H1 (cell line): ENCODE results near the gene IKZF2. TPM values are rescaled to one million over a fixed set of nuclear protein-coding genes. Genes with fewer than 3 reads are reported as not detected.

Source experiments
- CTCF ChIA-PET: fragments of 300-600 bp; sonication (Branson Sonifier 250); formaldehyde crosslinking; loops from one replicate; lab custom pipeline; 2021; ENCODE audit not compliant: partially characterized antibody; lab: Charles Lee
- POLR2A ChIA-PET: fragments of 300-600 bp; sonication (Branson Sonifier 250); formaldehyde crosslinking; loops from one replicate; lab custom pipeline; 2021; ENCODE audit warnings: inconsistent platforms; ENCODE audit not compliant: partially characterized antibody; lab: Charles Lee
- DNase-seq, 2 experiments: peaks; one replicate each; pipeline versions ENCODE4 v3.0.0 to v3.0.0-alpha.2; 2010 to 2022; ENCODE audit warnings: low spot score in 2 of 2, low read depth in 1 of 2, mixed read lengths in 1 of 2
- FAIRE-seq: peaks from 2 replicates; lab custom pipeline; 2011; peaks lifted over from hg19 to GRCh38; lab: Jason Lieb, UNC
- H2AFZ ChIP-seq: 2 replicates; pipeline ENCODE4 v1.8.1; 2012; ENCODE audit warnings: low read length, inconsistent platforms
- H2AK5ac ChIP-seq: 2 replicates; pipeline ENCODE4 v1.6.1; 2013; ENCODE audit warnings: low read depth, low read length
- H2BK120ac ChIP-seq: replicated peaks from 2 replicates; pipeline ENCODE3; 2013; ENCODE audit warnings: low read depth, low read length, inconsistent platforms
- H2BK12ac ChIP-seq: 2 replicates; pipeline ENCODE4 v1.6.1; 2013; ENCODE audit warnings: low read depth, low read length
- H2BK15ac ChIP-seq: 2 replicates; pipeline ENCODE4 v1.6.1; 2013; ENCODE audit warnings: low read length
- H2BK20ac ChIP-seq: 2 replicates; pipeline ENCODE4 v1.6.1; 2013; ENCODE audit warnings: low read length
- H2BK5ac ChIP-seq: 2 replicates; pipeline ENCODE4 v1.6.1; 2013; ENCODE audit warnings: low read depth, low read length
- H3K14ac ChIP-seq: 2 replicates; pipeline ENCODE4 v1.6.1; 2013; ENCODE audit warnings: inconsistent platforms; ENCODE audit not compliant: insufficient read length
- H3K18ac ChIP-seq: 2 replicates; pipeline ENCODE4 v1.6.1; 2013; ENCODE audit warnings: low read length; ENCODE audit errors: extremely low read depth
- H3K23ac ChIP-seq: 2 replicates; pipeline ENCODE4 v1.6.1; 2013; ENCODE audit warnings: inconsistent platforms; ENCODE audit not compliant: insufficient read length
- H3K23me2 ChIP-seq: 2 replicates; pipeline ENCODE4 v1.6.1; 2013; ENCODE audit warnings: low read depth, low read length
- H3K27ac ChIP-seq: 2 replicates; pipeline ENCODE4 v1.6.1; 2011; ENCODE audit warnings: low read depth, low read length, inconsistent platforms
- H3K27me3 ChIP-seq, 4 experiments: replicated peaks in 1 of 4; 1 replicate in 1 of 4; 2 replicates in 3 of 4; pipeline versions ENCODE4 v1.6.1 to v1.8.1; 2011 to 2013; ENCODE audit warnings: low read length in 3 of 4, mild to moderate bottlenecking in 3 of 4, inconsistent platforms in 2 of 4, mixed read lengths in 2 of 4, moderate library complexity in 1 of 4; ENCODE audit not compliant: control insufficient read depth in 3 of 4, insufficient read depth in 3 of 4; ENCODE audit errors: extremely low read depth in 1 of 4
- H3K36me3 ChIP-seq, 4 experiments: 2 replicates each; pipeline versions ENCODE4 v1.6.1 to v1.8.1; 2011 to 2013; ENCODE audit warnings: mild to moderate bottlenecking in 4 of 4, low read length in 3 of 4, moderate library complexity in 2 of 4, control low read depth in 1 of 4, inconsistent platforms in 1 of 4; ENCODE audit not compliant: insufficient read depth in 4 of 4, control insufficient read depth in 2 of 4
- H3K4ac ChIP-seq: replicated peaks from 2 replicates; pipeline ENCODE3; 2013; ENCODE audit warnings: low read length, low read depth, mixed read lengths, inconsistent platforms; ENCODE audit not compliant: insufficient read length
- H3K4me1 ChIP-seq, 4 experiments: replicated peaks in 1 of 4; 1 replicate in 1 of 4; 2 replicates in 3 of 4; pipeline versions ENCODE4 v1.6.1 to v1.8.1; 2011 to 2013; ENCODE audit warnings: low read length in 3 of 4, inconsistent platforms in 2 of 4, mixed read lengths in 1 of 4; ENCODE audit not compliant: insufficient read depth in 4 of 4, control insufficient read depth in 3 of 4
- H3K4me2 ChIP-seq, 2 experiments: 2 replicates each; pipeline versions ENCODE4 v1.6.1 to v1.8.1; 2011 to 2013; ENCODE audit warnings: low read depth in 2 of 2, low read length in 2 of 2, control low read depth in 1 of 2, inconsistent platforms in 1 of 2, mild to moderate bottlenecking in 1 of 2; ENCODE audit not compliant: insufficient read depth in 1 of 2
- H3K4me3 ChIP-seq, 4 experiments: fragments of 200-600, 300-600 bp in 1 of 4; sonication (generic), shearing (Covaris generic), sonication (Bioruptor Twin) in 1 of 4; 2 replicates each; pipeline versions ENCODE4 v1.5.1 to v1.8.1; 2011 to 2016; ENCODE audit warnings: low read length in 4 of 4, low read depth in 3 of 4, control low read depth in 2 of 4, inconsistent platforms in 2 of 4, mild to moderate bottlenecking in 2 of 4, mixed read lengths in 1 of 4, moderate library complexity in 1 of 4; ENCODE audit not compliant: insufficient read depth in 2 of 4; ENCODE audit errors: extremely low read depth in 1 of 4
- H3K56ac ChIP-seq: replicated peaks from 2 replicates; pipeline ENCODE3; 2013; ENCODE audit warnings: low read depth, mild to moderate bottlenecking, mixed read lengths, low read length, inconsistent platforms; ENCODE audit not compliant: insufficient read length
- H3K79me1 ChIP-seq: 2 replicates; pipeline ENCODE4 v1.6.1; 2013; ENCODE audit warnings: low read depth, low read length, control low read depth
- H3K79me2 ChIP-seq, 2 experiments: 2 replicates each; pipeline versions ENCODE4 v1.6.1 to v1.8.1; 2012 to 2013; ENCODE audit warnings: low read length in 2 of 2, mild to moderate bottlenecking in 2 of 2, inconsistent platforms in 1 of 2; ENCODE audit not compliant: insufficient read depth in 2 of 2, control insufficient read depth in 1 of 2
- H3K9ac ChIP-seq, 4 experiments: replicated peaks in 1 of 4; 1 replicate in 1 of 4; 2 replicates in 3 of 4; pipeline versions ENCODE4 v1.6.1 to v1.8.1; 2011 to 2013; ENCODE audit warnings: low read depth in 3 of 4, low read length in 3 of 4, control low read depth in 2 of 4, mild to moderate bottlenecking in 2 of 4, moderate library complexity in 2 of 4, inconsistent platforms in 1 of 4; ENCODE audit errors: extremely low read depth in 1 of 4
- H3K9me3 ChIP-seq, 2 experiments: 2 replicates each; pipeline versions ENCODE4 v1.6.1 to v1.8.1; 2012 to 2013; ENCODE audit warnings: mild to moderate bottlenecking in 2 of 2, moderate library complexity in 2 of 2, control low read depth in 1 of 2, inconsistent platforms in 1 of 2, low read depth in 1 of 2, low read length in 1 of 2, mixed read lengths in 1 of 2; ENCODE audit not compliant: insufficient read depth in 2 of 2
- H4K20me1 ChIP-seq, 2 experiments: replicated peaks in 1 of 2; 2 replicates each; pipeline versions ENCODE3 to v1.8.1; 2011 to 2013; ENCODE audit warnings: inconsistent platforms in 2 of 2, low read length in 2 of 2, mild to moderate bottlenecking in 1 of 2; ENCODE audit not compliant: insufficient read depth in 2 of 2, control insufficient read depth in 1 of 2
- H4K5ac ChIP-seq: 2 replicates; pipeline ENCODE4 v1.6.1; 2013; ENCODE audit warnings: low read length, low read depth, mixed read lengths, inconsistent platforms; ENCODE audit not compliant: insufficient read length
- H4K8ac ChIP-seq: 2 replicates; pipeline ENCODE4 v1.8.0; 2013; ENCODE audit warnings: mild to moderate bottlenecking, moderate library complexity, low read length, inconsistent platforms; ENCODE audit not compliant: insufficient read depth; ENCODE audit errors: extremely low read depth
- H4K91ac ChIP-seq: replicated peaks from 2 replicates; pipeline ENCODE3; 2013; ENCODE audit warnings: low read length, mixed read lengths, inconsistent platforms; ENCODE audit not compliant: insufficient read length
- TEAD4 ChIP-seq: IDR thresholded peaks from 2 replicates; pipeline ENCODE4 v1.6.1; 2012; ENCODE audit warnings: low read depth, low read length, inconsistent platforms, mixed read lengths
- WGBS, 2 experiments: shearing (Covaris generic) in 1 of 2; methylation state at CpG; one replicate each; pipeline versions ENCODE4 v1.1.6 to v1.1.7; 2013 to 2015; ENCODE audit warnings: low lambda C conversion rate in 2 of 2, mixed read lengths in 2 of 2, inconsistent platforms in 1 of 2, low coverage in 1 of 2, missing lambda C conversion rate in 1 of 2; ENCODE audit not compliant: insufficient replicate concordance in 2 of 2, insufficient coverage in 1 of 2, insufficient read length in 1 of 2; ENCODE audit errors: extremely low coverage in 1 of 2, missing lambda C conversion rate in 1 of 2; 5-methylcytosine and 5-hydroxymethylcytosine counted together
- polyA plus RNA-seq, 7 experiments: library from polyadenylated mRNA; depleted of rRNA in 3 of 7; stranded (reverse) in 5 of 7; unstranded in 2 of 7; fragments of >200 nt in 5 of 7; fragments of 200-250 nt in 2 of 7; gene quantifications; 1 replicate in 5 of 7; 2 replicates in 1 of 7; 4 replicates in 1 of 7; pipeline versions ENCODE4 v1.2.1 to v1.2.3, GENCODE V29; 2011 to 2013; ENCODE audit warnings: missing spikeins in 2 of 7, mixed read lengths in 2 of 7
- total RNA-seq: library from RNA; stranded (reverse); fragmentation: NEBNext Ultra II Directional; extraction: Animal tissue kit (Norgen Biotek cat#: 25700); gene quantifications from 2 replicates; pipeline ENCODE4 v1.2.1, GENCODE V29; 2021

IKZF2 gene
- total and polyA plus RNA-seq, 2 of the 8 experiments (the other 6 are each of a cell fraction or from before 2014, with no cell fraction given), result 1.7 to 4.4 TPM

DNA sequence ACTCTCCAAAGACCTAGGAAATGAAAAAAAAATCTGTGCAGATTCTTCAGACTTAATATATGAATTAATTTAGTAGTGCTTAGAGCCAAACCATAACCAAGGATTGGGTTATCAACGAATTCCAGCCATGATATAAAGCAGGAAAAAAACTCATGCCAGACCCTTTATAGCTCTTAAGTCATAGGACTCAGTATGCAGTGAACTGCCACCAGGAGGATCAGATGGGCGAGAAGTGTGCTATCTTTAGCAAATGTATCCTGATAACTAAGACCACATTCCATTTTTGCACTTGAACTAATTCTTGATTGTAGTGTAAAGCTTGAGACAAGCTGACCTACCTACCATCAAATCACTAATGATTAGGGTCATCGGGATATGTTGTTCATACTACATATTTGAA, 178.1 kb downstream of the IKZF2 start:
- no peak overlapping the region for H3K56ac ChIP-seq
- H2BK12ac ChIP-seq, result no peak overlapping the region
- no peak overlapping the region for H2BK5ac ChIP-seq
- no peak overlapping the region for H2BK15ac ChIP-seq
- no peak overlapping the region for H3K14ac ChIP-seq
- DNase-seq, result no peak
- H3K23ac ChIP-seq, result no peak overlapping the region
- H2AK5ac ChIP-seq, result no peak overlapping the region
- H4K5ac ChIP-seq, result no peak overlapping the region
- WGBS, 2 experiments, result 94% methylated on average over 3 of the region's 3 CpGs; no CpG with 5 or more reads in 1 of the 2 experiments
- no peaks in the 10 kb centered on the region for H3K36me3 ChIP-seq
- TF ChIP-seq TEAD4, result no peak
- CTCF ChIA-PET, result interaction anchor here (0.6 to 1.4 kb wide), 5 partner anchors 8 to 337 kb away, joined by 3 to 4 read pairs (median 3); no protein-coding TSS in a partner anchor
- no peak overlapping the region for H4K91ac ChIP-seq
- no peaks in the 10 kb centered on the region; a peak in 1 of 7 replicates for H3K4me1 ChIP-seq
- no peak overlapping the region for H3K4me2 ChIP-seq
- no peaks in the 10 kb centered on the region for H3K23me2 ChIP-seq
- no peaks in the 10 kb centered on the region for H4K20me1 ChIP-seq
- no peak overlapping the region for H3K4ac ChIP-seq
- H4K8ac ChIP-seq, result no peak overlapping the region
- no peaks in the 10 kb centered on the region for H3K79me2 ChIP-seq
- H2BK120ac ChIP-seq, result no peak overlapping the region
- no peak overlapping the region for H2AFZ ChIP-seq
- no peaks in the 10 kb centered on the region for H3K9me3 ChIP-seq
- no peak overlapping the region for H2BK20ac ChIP-seq
- H3K18ac ChIP-seq, result no peak overlapping the region
- no peak overlapping the region for H3K4me3 ChIP-seq
- no peaks in the 10 kb centered on the region for H3K27me3 ChIP-seq
- FAIRE-seq, result no peak
- POLR2A ChIA-PET, result no interaction called here
- no peaks in the 10 kb centered on the region for H3K79me1 ChIP-seq
- H3K9ac ChIP-seq, result no peak overlapping the region
- no peak overlapping the region for H3K27ac ChIP-seq
